Loucy (cell line): ENCODE results near the gene FCN2.

Experiments used
- H2AFZ ChIP-seq: fragments of 200-600 bp; sonication (generic); 2 replicates; pipeline ENCODE4 v1.6.0; 2016; ENCODE audit warnings: antibody characterized with exemption, mild to moderate bottlenecking, low read length, moderate library complexity
- H3F3A ChIP-seq: fragments of 200-600 bp; 2 replicates; pipeline ENCODE4 v1.6.0; 2016; ENCODE audit warnings: antibody characterized with exemption, low read depth, mild to moderate bottlenecking
- H3K27me3 ChIP-seq: fragments of 200-600 bp; sonication (generic); 2 replicates; pipeline ENCODE4 v1.6.1; 2014; ENCODE audit warnings: low read length, mild to moderate bottlenecking; ENCODE audit not compliant: insufficient read depth, poor library complexity, severe bottlenecking
- H3K36me3 ChIP-seq: fragments of 200-600 bp; sonication (generic); 2 replicates; pipeline ENCODE4 v1.6.1; 2016; ENCODE audit warnings: low read length; ENCODE audit not compliant: insufficient read depth
- H3K4me1 ChIP-seq: fragments of 200-600 bp; sonication (generic); 2 replicates; pipeline ENCODE4 v1.5.1; 2014; ENCODE audit warnings: low read length, mild to moderate bottlenecking; ENCODE audit not compliant: insufficient read depth, poor library complexity, severe bottlenecking
- H3K4me2 ChIP-seq: fragments of 200-600 bp; sonication (generic); 2 replicates; pipeline ENCODE4 v1.6.0; 2014; ENCODE audit warnings: antibody characterized with exemption, low read length, low read depth, mild to moderate bottlenecking; ENCODE audit not compliant: poor library complexity, severe bottlenecking
- H3K4me3 ChIP-seq: fragments of 200-600 bp; sonication (generic); 2 replicates; pipeline ENCODE4 v1.5.1; 2014; ENCODE audit warnings: low read length, mild to moderate bottlenecking, mixed read lengths; ENCODE audit not compliant: poor library complexity, severe bottlenecking
- H3K79me2 ChIP-seq: fragments of 200-600 bp; sonication (generic); 2 replicates; pipeline ENCODE4 v1.6.1; 2014; ENCODE audit warnings: low read length; ENCODE audit not compliant: insufficient read depth
- H3K9ac ChIP-seq: fragments of 200-600 bp; sonication (generic); 2 replicates; pipeline ENCODE4 v1.6.0; 2014; ENCODE audit warnings: mild to moderate bottlenecking, low read depth, low read length, moderate library complexity; ENCODE audit not compliant: poor library complexity, severe bottlenecking
- H3K9me2 ChIP-seq: fragments of 200-600 bp; sonication (generic); replicated peaks from 2 replicates; pipeline ENCODE4 v1.6.1; 2016; ENCODE audit warnings: low read depth, low read length, mixed read lengths
- H3K9me3 ChIP-seq: fragments of 200-600 bp; sonication (generic); 2 replicates; pipeline ENCODE4 v1.6.1; 2014; ENCODE audit warnings: mild to moderate bottlenecking, antibody characterized with exemption, low read length, low read depth; ENCODE audit not compliant: insufficient read depth
- H4K20me1 ChIP-seq: fragments of 200-600 bp; sonication (generic); 2 replicates; pipeline ENCODE4 v1.6.0; 2014; ENCODE audit warnings: antibody characterized with exemption, low read length, mild to moderate bottlenecking; ENCODE audit not compliant: insufficient read depth, poor library complexity, severe bottlenecking
- EZH2phosphoT487 ChIP-seq: fragments of 200-600 bp; IDR thresholded peaks from 2 replicates; pipeline ENCODE4 v1.6.1; 2018; ENCODE audit warnings: antibody characterized with exemption, mild to moderate bottlenecking, moderate library complexity, borderline replicate concordance
- TF ChIP-seq, protein P1 (sequence below): fragments of 200-600 bp; sonication (generic); conservative IDR thresholded peaks from 2 replicates; pipeline ENCODE4 v1.5.1; 2014; ENCODE audit warnings: mild to moderate bottlenecking, antibody characterized with exemption, low read length

FCN2 gene

DNA sequence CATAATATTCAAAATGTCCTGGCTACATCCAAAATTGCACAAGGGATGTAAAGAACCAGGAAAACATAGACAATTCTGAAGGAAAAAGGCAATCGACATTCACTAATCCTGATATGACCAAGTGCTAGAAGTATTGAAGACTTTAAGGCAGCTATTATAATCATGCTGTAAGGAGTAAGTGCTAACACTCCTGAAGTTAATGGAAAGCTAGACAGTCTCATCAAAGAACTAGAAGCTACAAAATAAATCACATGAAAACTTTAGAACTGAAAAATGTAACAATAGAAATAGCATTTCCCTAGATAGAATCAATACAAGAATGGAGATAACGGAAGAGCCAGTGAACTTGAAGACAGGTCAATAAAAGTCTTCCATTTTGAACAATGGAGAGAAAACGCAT lies 18.6 kb downstream of the FCN2 start:
- H3F3A ChIP-seq: no peaks in the 10 kb centered on the region
- no peak overlapping the region for H2AFZ ChIP-seq
- H3K36me3 ChIP-seq: no peaks in the 10 kb centered on the region
- H3K9me3 ChIP-seq: peaks cover 18% of the 10 kb centered on the region; the same call in 1 of the 2 replicates
- no peaks in the 10 kb centered on the region for H3K27me3 ChIP-seq
- H3K9me2 ChIP-seq: no peaks in the 10 kb centered on the region
- no peaks in the 10 kb centered on the region for H3K79me2 ChIP-seq
- no peak overlapping the region for H3K4me2 ChIP-seq
- no peaks in the 10 kb centered on the region for H3K4me1 ChIP-seq
- H4K20me1 ChIP-seq: no peaks in the 10 kb centered on the region
- no peak overlapping the region for H3K9ac ChIP-seq
- no peak for TF ChIP-seq EZH2phosphoT487
- TF ChIP-seq, protein P1, sequence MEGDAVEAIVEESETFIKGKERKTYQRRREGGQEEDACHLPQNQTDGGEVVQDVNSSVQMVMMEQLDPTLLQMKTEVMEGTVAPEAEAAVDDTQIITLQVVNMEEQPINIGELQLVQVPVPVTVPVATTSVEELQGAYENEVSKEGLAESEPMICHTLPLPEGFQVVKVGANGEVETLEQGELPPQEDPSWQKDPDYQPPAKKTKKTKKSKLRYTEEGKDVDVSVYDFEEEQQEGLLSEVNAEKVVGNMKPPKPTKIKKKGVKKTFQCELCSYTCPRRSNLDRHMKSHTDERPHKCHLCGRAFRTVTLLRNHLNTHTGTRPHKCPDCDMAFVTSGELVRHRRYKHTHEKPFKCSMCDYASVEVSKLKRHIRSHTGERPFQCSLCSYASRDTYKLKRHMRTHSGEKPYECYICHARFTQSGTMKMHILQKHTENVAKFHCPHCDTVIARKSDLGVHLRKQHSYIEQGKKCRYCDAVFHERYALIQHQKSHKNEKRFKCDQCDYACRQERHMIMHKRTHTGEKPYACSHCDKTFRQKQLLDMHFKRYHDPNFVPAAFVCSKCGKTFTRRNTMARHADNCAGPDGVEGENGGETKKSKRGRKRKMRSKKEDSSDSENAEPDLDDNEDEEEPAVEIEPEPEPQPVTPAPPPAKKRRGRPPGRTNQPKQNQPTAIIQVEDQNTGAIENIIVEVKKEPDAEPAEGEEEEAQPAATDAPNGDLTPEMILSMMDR: no peak
- H3K4me3 ChIP-seq: no peak overlapping the region

DNA sequence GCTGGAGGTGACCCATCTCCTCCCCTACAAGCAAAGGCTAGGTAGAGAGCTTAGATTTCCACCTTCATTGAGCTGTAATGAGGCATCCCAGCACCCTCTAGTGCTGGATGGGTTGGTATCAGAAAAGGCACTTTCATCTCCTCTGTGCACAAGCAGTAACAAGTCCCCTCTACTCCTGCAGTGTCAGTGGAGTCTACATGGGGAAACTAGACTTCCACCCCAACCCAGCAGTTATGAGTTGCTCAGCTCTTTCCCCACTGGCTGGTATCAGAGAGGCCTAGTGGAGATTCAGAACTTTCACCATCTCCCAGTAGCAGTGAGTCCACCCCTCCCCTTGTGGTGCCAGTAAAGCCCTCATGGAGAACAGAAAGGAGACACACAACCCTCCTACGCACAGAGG lies 19.2 kb downstream of the FCN2 start:
- TF ChIP-seq, protein P1: no peak
- TF ChIP-seq EZH2phosphoT487: no peak
- Histone ChIP-seq H3K4me1 (no peaks in the 10 kb centered on the region), H3K9ac (no peak overlapping the region), H3K4me2 (no peak overlapping the region), H3K79me2 (no peaks in the 10 kb centered on the region), H2AFZ (no peak overlapping the region), H3K9me2 (no peaks in the 10 kb centered on the region), H3K9me3 (peaks cover 15% of the 10 kb centered on the region; the same call in 1 of the 2 replicates), H3K27me3 (no peaks in the 10 kb centered on the region), H3K4me3 (no peak overlapping the region), H3F3A (no peaks in the 10 kb centered on the region), H3K36me3 (no peaks in the 10 kb centered on the region), H4K20me1 (no peaks in the 10 kb centered on the region)

DNA sequence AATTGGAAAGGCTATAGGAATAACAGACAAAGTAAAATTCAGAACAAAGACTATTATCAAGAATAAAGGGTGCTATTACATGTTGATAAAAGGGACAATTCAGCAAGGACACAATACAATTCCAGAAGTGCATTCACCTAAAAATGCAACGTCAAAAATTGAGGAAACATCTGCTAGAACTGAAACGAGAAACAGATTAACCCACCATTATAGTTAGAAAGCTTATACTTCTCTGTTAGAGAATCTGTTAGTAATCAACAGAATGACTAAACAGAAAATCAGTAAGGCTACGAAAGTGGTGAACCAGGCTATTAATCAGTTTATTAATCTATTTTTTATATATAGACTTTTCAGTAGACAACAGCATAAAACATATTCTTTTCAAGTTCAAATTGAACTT lies 22.3 kb downstream of the FCN2 start:
- no peaks in the 10 kb centered on the region for H3K27me3 ChIP-seq

More for the DNA sequence above, 22.3 kb downstream of the FCN2 start:
- TF ChIP-seq EZH2phosphoT487: no peak
- TF ChIP-seq, protein P1: no peak
- peaks cover 9% of the 10 kb centered on the region; the same call in 1 of the 2 replicates for H3K9me3 ChIP-seq
- H3K9ac ChIP-seq: no peak overlapping the region
- no peaks in the 10 kb centered on the region for H4K20me1 ChIP-seq
- no peaks in the 10 kb centered on the region for H3K79me2 ChIP-seq
- no peaks in the 10 kb centered on the region for H3K9me2 ChIP-seq
- no peaks in the 10 kb centered on the region for H3F3A ChIP-seq
- H3K4me2 ChIP-seq: no peak overlapping the region
- no peak overlapping the region for H3K4me3 ChIP-seq
- no peaks in the 10 kb centered on the region for H3K36me3 ChIP-seq
- no peak overlapping the region for H2AFZ ChIP-seq
- no peaks in the 10 kb centered on the region for H3K4me1 ChIP-seq
